Activated CD4-positive, alpha-beta T cell treated with anti-CD3 and anti-CD28 coated beads, Interleukin-2, amount 10 ng/mL, durations not matched to agents 24 days and 14 days (primary cell): ENCODE data around the gene BMI1. TPM values are rescaled to one million over a fixed set of nuclear protein-coding genes. Genes with fewer than 3 reads are reported as not detected.
A peak's percentile ranks its signal among the peaks of the same experiment; 100 is the strongest.

Experiments used
- DNase-seq: peaks from one replicate; pipeline ENCODE4 v3.0.0; 2022
- H3K27ac Mint-ChIP-seq: one replicate; pipeline ENCODE4 v1.8.0; 2022; ENCODE audit warnings: mild to moderate bottlenecking, mixed read lengths
- H3K27me3 Mint-ChIP-seq: one replicate; pipeline ENCODE4 v1.8.0; 2022; ENCODE audit warnings: mixed read lengths
- H3K36me3 Mint-ChIP-seq: one replicate; pipeline ENCODE4 v1.8.0; 2022; ENCODE audit warnings: low read depth, mild to moderate bottlenecking, mixed read lengths
- H3K4me1 Mint-ChIP-seq: one replicate; pipeline ENCODE4 v1.8.0; 2021; ENCODE audit warnings: mixed read lengths
- H3K4me3 Mint-ChIP-seq: one replicate; pipeline ENCODE4 v1.8.0; 2022; ENCODE audit warnings: mild to moderate bottlenecking, moderate library complexity, mixed read lengths
- H3K9me3 Mint-ChIP-seq: one replicate; pipeline ENCODE4 v1.8.0; 2021; ENCODE audit warnings: mixed read lengths
- intact Hi-C: fragments of 100-400 bp; cut with micrococcal nuclease; formaldehyde crosslinking; loops from one replicate; pipeline ENCODE4 v1.15.1; 2023
- total RNA-seq: library from RNA; stranded (reverse); gene quantifications from 2 replicates; pipeline ENCODE4 v1.2.3, GENCODE V29; 2022

BMI1 gene
- total RNA-seq, 1 donor from 2014 or later = 55.6 TPM

- Mint-ChIP-seq H3K27ac (no peak overlapping the region), H3K4me3 (peak overlapping the region; percentile 88), H3K27me3 (peaks cover 34% of the 10 kb centered on the region), H3K4me1 (peaks cover 39% of the 10 kb centered on the region), H3K9me3 (no peaks in the 10 kb centered on the region), H3K36me3 (peaks cover 29% of the 10 kb centered on the region)
- DNase-seq = peak; percentile 55
- intact Hi-C loops = loop anchor here (1.0 to 5.0 kb wide), 4 partner anchors 12 to 796 kb away; partner anchors contain the start of genes PIP4K2A and SKIDA1
Observed at GRCh38 chr10:22323538-22324305, 2.8 kb downstream of the BMI1 start.

- Mint-ChIP-seq H3K36me3 (peaks cover 30% of the 10 kb centered on the region), H3K27me3 (peaks cover 34% of the 10 kb centered on the region), H3K4me3 (peak overlapping the region; percentile 88), H3K4me1 (peaks cover 38% of the 10 kb centered on the region), H3K27ac (peak overlapping the region; percentile 78), H3K9me3 (no peaks in the 10 kb centered on the region)
- intact Hi-C loops = loop anchor here (1.0 to 5.0 kb wide), 4 partner anchors 11 to 797 kb away; partner anchors contain the start of genes PIP4K2A and SKIDA1
- DNase-seq = no peak
Observed at GRCh38 chr10:22324413-22324812, 3.5 kb downstream of the BMI1 start.

GRCh38 chr10:22324893-22325271, 4.0 kb downstream of the BMI1 start:
- DNase-seq = no peak
- intact Hi-C loops = loop anchor here (1.0 to 5.0 kb wide), 4 partner anchors 10 to 798 kb away; partner anchors contain the start of genes PIP4K2A and SKIDA1
- Mint-ChIP-seq H3K9me3 (no peaks in the 10 kb centered on the region), H3K27ac (peak overlapping the region; percentile 78), H3K4me1 (peaks cover 37% of the 10 kb centered on the region), H3K27me3 (peaks cover 34% of the 10 kb centered on the region), H3K36me3 (peaks cover 34% of the 10 kb centered on the region), H3K4me3 (peak overlapping the region; percentile 88)

- peaks cover 34% of the 10 kb centered on the region for H3K27me3 Mint-ChIP-seq
- H3K27ac Mint-ChIP-seq = peak overlapping the region; percentile 78
- peaks cover 34% of the 10 kb centered on the region for H3K4me1 Mint-ChIP-seq
- intact Hi-C loops = no loop called here
- H3K4me3 Mint-ChIP-seq = peak overlapping the region; percentile 88
- H3K36me3 Mint-ChIP-seq = peaks cover 31% of the 10 kb centered on the region
- peak; percentile 92 for DNase-seq
- no peaks in the 10 kb centered on the region for H3K9me3 Mint-ChIP-seq
Observed at GRCh38 chr10:22325272-22326144, 4.6 kb downstream of the BMI1 start.

- Mint-ChIP-seq H3K27me3 (peaks cover 34% of the 10 kb centered on the region), H3K36me3 (peaks cover 36% of the 10 kb centered on the region), H3K9me3 (no peaks in the 10 kb centered on the region), H3K27ac (peak overlapping the region; percentile 63), H3K4me1 (peaks cover 34% of the 10 kb centered on the region), H3K4me3 (peak overlapping the region; percentile 70)
- DNase-seq = no peak
- intact Hi-C loops = no loop called here
Observed at GRCh38 chr10:22326145-22326702, 5.3 kb downstream of the BMI1 start.

GRCh38 chr10:22329150-22329549, 8.3 kb downstream of the BMI1 start:
- peaks cover 35% of the 10 kb centered on the region for H3K4me1 Mint-ChIP-seq
- H3K27me3 Mint-ChIP-seq = peaks cover 15% of the 10 kb centered on the region
- peaks cover 8% of the 10 kb centered on the region for H3K9me3 Mint-ChIP-seq
- no peak overlapping the region for H3K4me3 Mint-ChIP-seq
- H3K36me3 Mint-ChIP-seq = peaks cover 42% of the 10 kb centered on the region
- DNase-seq = no peak
- H3K27ac Mint-ChIP-seq = no peak overlapping the region
- intact Hi-C loops = no loop called here

- no peak for DNase-seq
- intact Hi-C loops = no loop called here
- Mint-ChIP-seq H3K4me3 (no peak overlapping the region), H3K9me3 (peaks cover 8% of the 10 kb centered on the region), H3K4me1 (peaks cover 26% of the 10 kb centered on the region), H3K27ac (no peak overlapping the region), H3K36me3 (peaks cover 31% of the 10 kb centered on the region), H3K27me3 (peaks cover 13% of the 10 kb centered on the region)
Observed at GRCh38 chr10:22332116-22332692, 11.3 kb downstream of the BMI1 start.

GRCh38 chr10:22333167-22333974, 12.5 kb downstream of the BMI1 start:
- intact Hi-C loops = loop anchor here (1.0 kb wide), 1 partner anchor 10 kb away; no protein-coding TSS in a partner anchor
- H3K27ac Mint-ChIP-seq = peak overlapping the region; percentile 78
- DNase-seq = peak; percentile 77
- peak overlapping the region; percentile 81 for H3K4me3 Mint-ChIP-seq
- H3K27me3 Mint-ChIP-seq = peaks cover 23% of the 10 kb centered on the region
- H3K36me3 Mint-ChIP-seq = peaks cover 29% of the 10 kb centered on the region
- H3K4me1 Mint-ChIP-seq = peaks cover 31% of the 10 kb centered on the region
- peaks cover 8% of the 10 kb centered on the region for H3K9me3 Mint-ChIP-seq

- Mint-ChIP-seq H3K4me1 (peaks cover 34% of the 10 kb centered on the region), H3K27ac (peak overlapping the region; percentile 78), H3K27me3 (peaks cover 29% of the 10 kb centered on the region), H3K9me3 (peaks cover 8% of the 10 kb centered on the region), H3K36me3 (peaks cover 29% of the 10 kb centered on the region), H3K4me3 (peak overlapping the region; percentile 81)
- intact Hi-C loops = loop anchor here (1.0 kb wide), 1 partner anchor 9 kb away; no protein-coding TSS in a partner anchor
- DNase-seq = no peak
Observed at GRCh38 chr10:22333975-22334282, 13.0 kb downstream of the BMI1 start.

GRCh38 chr10:22334414-22335172, 13.7 kb downstream of the BMI1 start:
- peak overlapping the region; percentile 83 for H3K27ac Mint-ChIP-seq

GRCh38 chr10:22335173-22335933, 14.5 kb downstream of the BMI1 start:
- DNase-seq = peak; percentile 89
- Mint-ChIP-seq H3K9me3 (peaks cover 8% of the 10 kb centered on the region), H3K36me3 (peaks cover 19% of the 10 kb centered on the region), H3K27ac (peak overlapping the region; percentile 83), H3K27me3 (peaks cover 36% of the 10 kb centered on the region), H3K4me1 (peaks cover 42% of the 10 kb centered on the region), H3K4me3 (peak overlapping the region; percentile 81)
- intact Hi-C loops = loop anchor here (1.0 kb wide), 1 partner anchor 11 kb away; no protein-coding TSS in a partner anchor

More at GRCh38 chr10:22334414-22335172, 13.7 kb downstream of the BMI1 start:
- DNase-seq = no peak
- Mint-ChIP-seq H3K36me3 (peaks cover 23% of the 10 kb centered on the region), H3K9me3 (peaks cover 8% of the 10 kb centered on the region), H3K27me3 (peaks cover 33% of the 10 kb centered on the region), H3K4me3 (peak overlapping the region; percentile 81), H3K4me1 (peaks cover 38% of the 10 kb centered on the region)
- intact Hi-C loops = loop anchor here (1.0 kb wide), 1 partner anchor 10 kb away; no protein-coding TSS in a partner anchor
